GM12891 (cell line): ENCODE measurements around the gene TRIM69.

ENCODE experiments used
- PAX5 ChIP-seq: IDR thresholded peaks from 2 replicates; pipeline ENCODE4 v1.6.1; 2011; ENCODE audit warnings: low read length, moderate library complexity, mild to moderate bottlenecking; ENCODE audit not compliant: insufficient read depth, severe bottlenecking
- POLR2A ChIP-seq: IDR thresholded peaks from 2 replicates; pipeline ENCODE4 v1.6.1; 2011; ENCODE audit warnings: low read depth, low read length, control low read depth
- POLR2AphosphoS5 ChIP-seq: IDR thresholded peaks from 2 replicates; pipeline ENCODE4 v1.6.1; 2011; ENCODE audit warnings: low read depth, low read length, control low read depth
- SPI1 ChIP-seq: IDR thresholded peaks from 2 replicates; pipeline ENCODE4 v1.6.1; 2011; ENCODE audit warnings: low read depth, low read length, control low read depth

- TF ChIP-seq POLR2A (no peak), POLR2AphosphoS5 (no peak), SPI1 (no peak), PAX5 (no peak)
Measured at GRCh38 chr15:44734839-44735481, 1.4 kb upstream of the TRIM69 start.
